B cell (primary cell): ENCODE results near the gene PRRG2.

Experiments used
- CTCF ChIP-seq: fragments of 200-600 bp; IDR thresholded peaks from one replicate; pipeline ENCODE4 v1.8.0; 2022; ENCODE audit warnings: antibody characterized with exemption, mild to moderate bottlenecking
- EZH2 ChIP-seq: IDR thresholded peaks from 2 replicates; pipeline ENCODE4 v1.6.1; 2012; ENCODE audit warnings: borderline replicate concordance, low read depth, mild to moderate bottlenecking, moderate library complexity, low read length; ENCODE audit not compliant: insufficient read depth, poor library complexity, severe bottlenecking

GRCh38 chr19:49637821-49638738, 57.0 kb downstream of the PRRG2 start:
- TF ChIP-seq CTCF (no peak), EZH2 (no peak)
